ENCODE measurements around the gene IGHMBP2.

The IGHMBP2 gene

DNA sequence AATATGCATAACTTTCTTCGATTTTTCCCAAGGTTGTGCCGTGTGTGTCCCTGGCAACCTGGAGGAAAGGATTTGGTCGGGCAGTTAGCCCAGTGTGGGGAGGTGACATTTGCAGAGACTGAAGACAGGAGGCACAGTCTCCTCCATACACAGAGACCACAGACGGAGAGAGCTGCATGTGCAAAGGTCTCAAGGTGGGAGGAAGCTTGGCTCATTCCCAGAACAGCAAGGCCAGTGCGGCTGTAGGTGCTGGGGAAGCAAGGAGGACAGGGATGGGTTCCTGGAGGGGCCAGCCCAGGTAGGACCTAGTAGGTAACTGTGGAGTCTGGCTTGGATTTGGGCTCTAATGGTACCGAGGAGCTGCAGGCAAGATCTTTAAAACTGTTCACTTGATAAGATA is 41.3 kb upstream of the IGHMBP2 start (continued):
- TF ChIP-seq, protein P1, sequence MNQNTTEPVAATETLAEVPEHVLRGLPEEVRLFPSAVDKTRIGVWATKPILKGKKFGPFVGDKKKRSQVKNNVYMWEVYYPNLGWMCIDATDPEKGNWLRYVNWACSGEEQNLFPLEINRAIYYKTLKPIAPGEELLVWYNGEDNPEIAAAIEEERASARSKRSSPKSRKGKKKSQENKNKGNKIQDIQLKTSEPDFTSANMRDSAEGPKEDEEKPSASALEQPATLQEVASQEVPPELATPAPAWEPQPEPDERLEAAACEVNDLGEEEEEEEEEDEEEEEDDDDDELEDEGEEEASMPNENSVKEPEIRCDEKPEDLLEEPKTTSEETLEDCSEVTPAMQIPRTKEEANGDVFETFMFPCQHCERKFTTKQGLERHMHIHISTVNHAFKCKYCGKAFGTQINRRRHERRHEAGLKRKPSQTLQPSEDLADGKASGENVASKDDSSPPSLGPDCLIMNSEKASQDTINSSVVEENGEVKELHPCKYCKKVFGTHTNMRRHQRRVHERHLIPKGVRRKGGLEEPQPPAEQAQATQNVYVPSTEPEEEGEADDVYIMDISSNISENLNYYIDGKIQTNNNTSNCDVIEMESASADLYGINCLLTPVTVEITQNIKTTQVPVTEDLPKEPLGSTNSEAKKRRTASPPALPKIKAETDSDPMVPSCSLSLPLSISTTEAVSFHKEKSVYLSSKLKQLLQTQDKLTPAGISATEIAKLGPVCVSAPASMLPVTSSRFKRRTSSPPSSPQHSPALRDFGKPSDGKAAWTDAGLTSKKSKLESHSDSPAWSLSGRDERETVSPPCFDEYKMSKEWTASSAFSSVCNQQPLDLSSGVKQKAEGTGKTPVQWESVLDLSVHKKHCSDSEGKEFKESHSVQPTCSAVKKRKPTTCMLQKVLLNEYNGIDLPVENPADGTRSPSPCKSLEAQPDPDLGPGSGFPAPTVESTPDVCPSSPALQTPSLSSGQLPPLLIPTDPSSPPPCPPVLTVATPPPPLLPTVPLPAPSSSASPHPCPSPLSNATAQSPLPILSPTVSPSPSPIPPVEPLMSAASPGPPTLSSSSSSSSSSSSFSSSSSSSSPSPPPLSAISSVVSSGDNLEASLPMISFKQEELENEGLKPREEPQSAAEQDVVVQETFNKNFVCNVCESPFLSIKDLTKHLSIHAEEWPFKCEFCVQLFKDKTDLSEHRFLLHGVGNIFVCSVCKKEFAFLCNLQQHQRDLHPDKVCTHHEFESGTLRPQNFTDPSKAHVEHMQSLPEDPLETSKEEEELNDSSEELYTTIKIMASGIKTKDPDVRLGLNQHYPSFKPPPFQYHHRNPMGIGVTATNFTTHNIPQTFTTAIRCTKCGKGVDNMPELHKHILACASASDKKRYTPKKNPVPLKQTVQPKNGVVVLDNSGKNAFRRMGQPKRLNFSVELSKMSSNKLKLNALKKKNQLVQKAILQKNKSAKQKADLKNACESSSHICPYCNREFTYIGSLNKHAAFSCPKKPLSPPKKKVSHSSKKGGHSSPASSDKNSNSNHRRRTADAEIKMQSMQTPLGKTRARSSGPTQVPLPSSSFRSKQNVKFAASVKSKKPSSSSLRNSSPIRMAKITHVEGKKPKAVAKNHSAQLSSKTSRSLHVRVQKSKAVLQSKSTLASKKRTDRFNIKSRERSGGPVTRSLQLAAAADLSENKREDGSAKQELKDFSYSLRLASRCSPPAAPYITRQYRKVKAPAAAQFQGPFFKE (tag by site-specific recombination; IDR thresholded peaks at IDR 0.05; ENCODE audit: borderline replicate concordance) = no peak
- TF ChIP-seq OSR2 (tag by site-specific recombination; IDR thresholded peaks at IDR 0.05) = no peak
- TF ChIP-seq, protein P2, sequence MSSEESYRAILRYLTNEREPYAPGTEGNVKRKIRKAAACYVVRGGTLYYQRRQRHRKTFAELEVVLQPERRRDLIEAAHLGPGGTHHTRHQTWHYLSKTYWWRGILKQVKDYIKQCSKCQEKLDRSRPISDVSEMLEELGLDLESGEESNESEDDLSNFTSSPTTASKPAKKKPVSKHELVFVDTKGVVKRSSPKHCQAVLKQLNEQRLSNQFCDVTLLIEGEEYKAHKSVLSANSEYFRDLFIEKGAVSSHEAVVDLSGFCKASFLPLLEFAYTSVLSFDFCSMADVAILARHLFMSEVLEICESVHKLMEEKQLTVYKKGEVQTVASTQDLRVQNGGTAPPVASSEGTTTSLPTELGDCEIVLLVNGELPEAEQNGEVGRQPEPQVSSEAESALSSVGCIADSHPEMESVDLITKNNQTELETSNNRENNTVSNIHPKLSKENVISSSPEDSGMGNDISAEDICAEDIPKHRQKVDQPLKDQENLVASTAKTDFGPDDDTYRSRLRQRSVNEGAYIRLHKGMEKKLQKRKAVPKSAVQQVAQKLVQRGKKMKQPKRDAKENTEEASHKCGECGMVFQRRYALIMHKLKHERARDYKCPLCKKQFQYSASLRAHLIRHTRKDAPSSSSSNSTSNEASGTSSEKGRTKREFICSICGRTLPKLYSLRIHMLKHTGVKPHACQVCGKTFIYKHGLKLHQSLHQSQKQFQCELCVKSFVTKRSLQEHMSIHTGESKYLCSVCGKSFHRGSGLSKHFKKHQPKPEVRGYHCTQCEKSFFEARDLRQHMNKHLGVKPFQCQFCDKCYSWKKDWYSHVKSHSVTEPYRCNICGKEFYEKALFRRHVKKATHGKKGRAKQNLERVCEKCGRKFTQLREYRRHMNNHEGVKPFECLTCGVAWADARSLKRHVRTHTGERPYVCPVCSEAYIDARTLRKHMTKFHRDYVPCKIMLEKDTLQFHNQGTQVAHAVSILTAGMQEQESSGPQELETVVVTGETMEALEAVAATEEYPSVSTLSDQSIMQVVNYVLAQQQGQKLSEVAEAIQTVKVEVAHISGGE (tag by site-specific recombination; conservative IDR thresholded peaks at IDR 0.05; ENCODE audit: low read depth) = no peak

GRCh38 chr11:68863553-68864265 is 40.0 kb upstream of the IGHMBP2 start:
- ChIA-PET CTCF (interaction anchor here (0.6 kb wide), 1 partner anchor 279 kb away, joined by 3 read pairs; no protein-coding TSS in a partner anchor), POLR2A (no interaction called here)
- Histone ChIP-seq H3K36me3 (ENCODE audit: control insufficient read depth in 2 of 2, insufficient read depth in 1 of 2, low read length in 2 of 2) (no peaks in the 10 kb centered on the region), H3K27ac (ENCODE audit: extremely low read depth, low read depth, low read length) (no peak overlapping the region), H3K9me3 (ENCODE audit: control insufficient read depth, insufficient read depth, low read depth, low read length) (no peaks in the 10 kb centered on the region), H3K4me1 (ENCODE audit: control insufficient read depth, insufficient read depth, low read length) (no peaks in the 10 kb centered on the region), H3K4me3 (ENCODE audit: low read depth, low read length) (no peak overlapping the region)
- TF ChIP-seq ZNF248 (tag by site-specific recombination; IDR thresholded peaks at IDR 0.05) = no peak
- TF ChIP-seq ZFP3 (tag by site-specific recombination; IDR thresholded peaks at IDR 0.05; ENCODE audit: low read depth) = no peak
- no peak for TF ChIP-seq ZNF324 (tag by site-specific recombination; IDR thresholded peaks at IDR 0.05)
- TF ChIP-seq PRDM10 (tag by site-specific recombination; IDR thresholded peaks at IDR 0.05) = no peak
- TF ChIP-seq, protein P3, sequence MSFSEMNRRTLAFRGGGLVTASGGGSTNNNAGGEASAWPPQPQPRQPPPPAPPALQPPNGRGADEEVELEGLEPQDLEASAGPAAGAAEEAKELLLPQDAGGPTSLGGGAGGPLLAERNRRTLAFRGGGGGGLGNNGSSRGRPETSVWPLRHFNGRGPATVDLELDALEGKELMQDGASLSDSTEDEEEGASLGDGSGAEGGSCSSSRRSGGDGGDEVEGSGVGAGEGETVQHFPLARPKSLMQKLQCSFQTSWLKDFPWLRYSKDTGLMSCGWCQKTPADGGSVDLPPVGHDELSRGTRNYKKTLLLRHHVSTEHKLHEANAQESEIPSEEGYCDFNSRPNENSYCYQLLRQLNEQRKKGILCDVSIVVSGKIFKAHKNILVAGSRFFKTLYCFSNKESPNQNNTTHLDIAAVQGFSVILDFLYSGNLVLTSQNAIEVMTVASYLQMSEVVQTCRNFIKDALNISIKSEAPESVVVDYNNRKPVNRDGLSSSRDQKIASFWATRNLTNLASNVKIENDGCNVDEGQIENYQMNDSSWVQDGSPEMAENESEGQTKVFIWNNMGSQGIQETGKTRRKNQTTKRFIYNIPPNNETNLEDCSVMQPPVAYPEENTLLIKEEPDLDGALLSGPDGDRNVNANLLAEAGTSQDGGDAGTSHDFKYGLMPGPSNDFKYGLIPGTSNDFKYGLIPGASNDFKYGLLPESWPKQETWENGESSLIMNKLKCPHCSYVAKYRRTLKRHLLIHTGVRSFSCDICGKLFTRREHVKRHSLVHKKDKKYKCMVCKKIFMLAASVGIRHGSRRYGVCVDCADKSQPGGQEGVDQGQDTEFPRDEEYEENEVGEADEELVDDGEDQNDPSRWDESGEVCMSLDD (tag by site-specific recombination; IDR thresholded peaks at IDR 0.05) = no peak
- TF ChIP-seq ZBTB44 (tag by site-specific recombination; IDR thresholded peaks at IDR 0.05) = no peak
- TF ChIP-seq ZNF302 (tag by site-specific recombination; IDR thresholded peaks at IDR 0.05; ENCODE audit: low read depth) = no peak
- no peak for TF ChIP-seq ZNF132 (tag by site-specific recombination; IDR thresholded peaks at IDR 0.05; ENCODE audit: borderline replicate concordance)
- TF ChIP-seq ZNF677 (tag by site-specific recombination; IDR thresholded peaks at IDR 0.05) = no peak
- TF ChIP-seq ZNF394 (tag by site-specific recombination; IDR thresholded peaks at IDR 0.05; ENCODE audit: borderline replicate concordance) = no peak
- TF ChIP-seq, protein P4, sequence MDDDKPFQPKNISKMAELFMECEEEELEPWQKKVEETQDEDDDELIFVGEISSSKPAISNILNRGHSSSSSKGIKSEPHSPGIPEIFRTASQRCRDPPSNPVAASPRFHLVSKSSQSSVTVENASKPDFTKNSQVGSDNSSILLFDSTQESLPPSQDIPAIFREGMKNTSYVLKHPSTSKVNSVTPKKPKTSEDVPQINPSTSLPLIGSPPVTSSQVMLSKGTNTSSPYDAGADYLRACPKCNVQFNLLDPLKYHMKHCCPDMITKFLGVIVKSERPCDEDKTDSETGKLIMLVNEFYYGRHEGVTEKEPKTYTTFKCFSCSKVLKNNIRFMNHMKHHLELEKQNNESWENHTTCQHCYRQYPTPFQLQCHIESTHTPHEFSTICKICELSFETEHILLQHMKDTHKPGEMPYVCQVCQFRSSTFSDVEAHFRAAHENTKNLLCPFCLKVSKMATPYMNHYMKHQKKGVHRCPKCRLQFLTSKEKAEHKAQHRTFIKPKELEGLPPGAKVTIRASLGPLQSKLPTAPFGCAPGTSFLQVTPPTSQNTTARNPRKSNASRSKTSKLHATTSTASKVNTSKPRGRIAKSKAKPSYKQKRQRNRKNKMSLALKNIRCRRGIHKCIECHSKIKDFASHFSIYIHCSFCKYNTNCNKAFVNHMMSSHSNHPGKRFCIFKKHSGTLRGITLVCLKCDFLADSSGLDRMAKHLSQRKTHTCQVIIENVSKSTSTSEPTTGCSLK (tag by site-specific recombination; IDR thresholded peaks at IDR 0.05) = no peak
